BLaER1 (cell line): ENCODE data around the gene VWA1.
"Not testable (repeated sequence)": the region's sequence is repeated elsewhere in the genome, so short reads cannot be mapped to it uniquely, and the experiment has no call there.

ENCODE experiments used
- H3K27ac ChIP-seq: shearing (Covaris generic); formaldehyde crosslinking; 2 replicates; pipeline ENCODE4 v1.8.1; 2022
- H3K27me3 ChIP-seq: shearing (Covaris generic); formaldehyde crosslinking; 2 replicates; pipeline ENCODE4 v1.8.1; 2022
- H3K36me3 ChIP-seq: shearing (Covaris generic); formaldehyde crosslinking; 2 replicates; pipeline ENCODE4 v1.8.1; 2022
- H3K4me1 ChIP-seq: shearing (Covaris generic); formaldehyde crosslinking; 2 replicates; pipeline ENCODE4 v1.8.1; 2022
- H3K4me2 ChIP-seq: shearing (Covaris generic); formaldehyde crosslinking; 2 replicates; pipeline ENCODE4 v1.8.1; 2022
- H3K4me3 ChIP-seq: shearing (Covaris generic); formaldehyde crosslinking; 2 replicates; pipeline ENCODE4 v1.8.1; 2022
- H3K9ac ChIP-seq: shearing (Covaris generic); formaldehyde crosslinking; 2 replicates; pipeline ENCODE4 v1.8.1; 2022
- H3K9me3 ChIP-seq: shearing (Covaris generic); formaldehyde crosslinking; 2 replicates; pipeline ENCODE4 v1.8.1; 2022
- H4K20me1 ChIP-seq: shearing (Covaris generic); formaldehyde crosslinking; 2 replicates; pipeline ENCODE4 v1.8.1; 2022
- Cebpa-rat ChIP-seq: shearing (Covaris generic); IDR thresholded peaks from 2 replicates; pipeline ENCODE4 v1.8.1; 2022

VWA1 gene

GRCh38 chr1:1455366-1455884 lies 19.9 kb downstream of the VWA1 start:
- no peaks in the 10 kb centered on the region for H3K27me3 ChIP-seq

GRCh38 chr1:1455934-1456333 lies 20.4 kb downstream of the VWA1 start:
- H3K27ac ChIP-seq, H3K36me3 ChIP-seq, H3K9me3 ChIP-seq: not testable (repeated sequence)

More at GRCh38 chr1:1455366-1455884, 19.9 kb downstream of the VWA1 start:
- Histone ChIP-seq H3K4me2 (no peak overlapping the region), H3K4me1 (peaks cover 27% of the 10 kb centered on the region), H3K4me3 (no peak overlapping the region), H3K27ac (no peak overlapping the region), H3K9ac (no peak overlapping the region), H4K20me1 (no peaks in the 10 kb centered on the region), H3K9me3 (no peaks in the 10 kb centered on the region), H3K36me3 (no peaks in the 10 kb centered on the region)
- no peak for TF ChIP-seq Cebpa-rat

GRCh38 chr1:1456683-1457255 lies 21.3 kb downstream of the VWA1 start:
- H3K4me2 ChIP-seq, H3K9me3 ChIP-seq, H4K20me1 ChIP-seq, H3K27ac ChIP-seq, H3K9ac ChIP-seq, H3K4me3 ChIP-seq, H3K27me3 ChIP-seq, H3K36me3 ChIP-seq: not testable (repeated sequence)
- H3K4me1 ChIP-seq: peaks cover 40% of the 10 kb centered on the region

More at GRCh38 chr1:1455934-1456333, 20.4 kb downstream of the VWA1 start:
- not testable (repeated sequence) for H3K4me3 ChIP-seq, H3K4me2 ChIP-seq, H4K20me1 ChIP-seq, H3K9ac ChIP-seq, H3K27me3 ChIP-seq
- H3K4me1 ChIP-seq: peaks cover 32% of the 10 kb centered on the region

DNA sequence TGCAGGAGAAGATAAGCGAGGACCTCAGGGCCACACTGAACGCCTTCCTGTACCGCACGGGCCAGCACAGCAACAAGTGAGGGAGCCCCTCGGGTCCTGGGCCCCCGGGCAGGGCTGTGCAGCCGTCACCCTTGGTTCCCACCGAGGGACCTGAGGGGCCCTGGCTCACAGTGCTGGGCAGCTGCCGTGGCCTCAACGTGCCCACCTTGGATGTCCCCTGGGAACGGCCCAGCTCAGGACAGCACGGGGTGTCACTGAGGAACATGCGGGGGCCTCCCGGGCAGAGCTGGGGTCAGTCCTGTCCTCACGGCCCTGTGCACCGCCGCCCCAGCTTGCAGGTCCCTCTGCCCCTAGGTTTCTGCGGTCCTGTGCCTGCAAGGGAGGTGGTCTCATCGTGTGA lies 23.7 kb downstream of the VWA1 start:
- H3K9me3 ChIP-seq, H3K4me3 ChIP-seq, H3K27me3 ChIP-seq, H3K9ac ChIP-seq, H3K27ac ChIP-seq, H3K36me3 ChIP-seq, H4K20me1 ChIP-seq: not testable (repeated sequence)
- Histone ChIP-seq H3K4me1 (peaks cover 64% of the 10 kb centered on the region), H3K4me2 (peak overlapping the region; percentile 25; the same call in 1 of the 2 replicates)

DNA sequence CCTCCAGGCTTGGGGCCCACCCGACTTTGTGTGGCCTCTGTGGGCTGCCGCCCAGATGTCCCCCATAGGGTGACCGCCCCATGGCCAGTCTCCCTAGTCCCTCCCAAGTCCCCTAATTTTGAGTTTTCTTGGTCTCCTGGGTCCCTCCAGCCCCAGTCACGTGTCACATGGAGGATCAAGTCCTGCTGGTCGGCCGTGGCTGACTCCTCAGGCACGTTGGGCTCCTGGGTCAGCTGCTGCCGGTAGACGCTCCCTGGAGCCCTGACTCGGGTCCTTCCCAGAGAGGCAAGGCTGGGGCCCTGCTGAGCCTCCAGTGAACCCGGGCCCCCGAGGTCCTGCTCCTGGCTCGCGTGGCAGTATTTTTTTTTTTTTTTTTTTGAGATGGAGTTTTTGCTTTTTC lies 24.2 kb downstream of the VWA1 start:
- not testable (repeated sequence) for H3K27ac ChIP-seq, H3K4me3 ChIP-seq, H3K9me3 ChIP-seq, H3K36me3 ChIP-seq, H4K20me1 ChIP-seq, H3K9ac ChIP-seq, H3K27me3 ChIP-seq
- peak overlapping the region; percentile 90; the same call in 1 of the 2 replicates for H3K4me2 ChIP-seq
- peaks cover 70% of the 10 kb centered on the region for H3K4me1 ChIP-seq

GRCh38 chr1:1460540-1461130 lies 25.1 kb downstream of the VWA1 start:
- no peaks in the 10 kb centered on the region for H3K9me3 ChIP-seq
- H3K36me3 ChIP-seq: no peaks in the 10 kb centered on the region
- no peak overlapping the region for H3K9ac ChIP-seq
- no peaks in the 10 kb centered on the region for H3K27me3 ChIP-seq
- peak overlapping the region; percentile 81 for H3K27ac ChIP-seq
- peaks cover 77% of the 10 kb centered on the region for H3K4me1 ChIP-seq
- H3K4me2 ChIP-seq: peak overlapping the region; percentile 90
- no peak for TF ChIP-seq Cebpa-rat
- no peak overlapping the region for H3K4me3 ChIP-seq
- H4K20me1 ChIP-seq: no peaks in the 10 kb centered on the region

GRCh38 chr1:1461721-1462317 lies 26.3 kb downstream of the VWA1 start:
- Histone ChIP-seq H4K20me1 (no peaks in the 10 kb centered on the region), H3K4me3 (no peak overlapping the region), H3K4me2 (peak overlapping the region; percentile 90), H3K27ac (peak overlapping the region; percentile 81), H3K4me1 (peaks cover 77% of the 10 kb centered on the region), H3K27me3 (no peaks in the 10 kb centered on the region), H3K9ac (peak overlapping the region; percentile 49; the same call in 1 of the 2 replicates), H3K36me3 (no peaks in the 10 kb centered on the region), H3K9me3 (no peaks in the 10 kb centered on the region)
- no peak for TF ChIP-seq Cebpa-rat

- H3K4me2 ChIP-seq: peak overlapping the region; percentile 90
- no peaks in the 10 kb centered on the region for H4K20me1 ChIP-seq
- H3K9me3 ChIP-seq: no peaks in the 10 kb centered on the region
- no peaks in the 10 kb centered on the region for H3K36me3 ChIP-seq
- H3K9ac ChIP-seq: peak overlapping the region; percentile 49; the same call in 1 of the 2 replicates
- H3K4me1 ChIP-seq: peaks cover 77% of the 10 kb centered on the region
- peak; percentile 18; the same call in 1 of the 2 replicates for TF ChIP-seq Cebpa-rat
- peak overlapping the region; percentile 81 for H3K27ac ChIP-seq
- H3K4me3 ChIP-seq: no peak overlapping the region
- H3K27me3 ChIP-seq: no peaks in the 10 kb centered on the region
Observed at GRCh38 chr1:1462318-1462966, 27.0 kb downstream of the VWA1 start.

- no peak overlapping the region for H3K9ac ChIP-seq
- no peaks in the 10 kb centered on the region for H3K9me3 ChIP-seq
- peaks cover 74% of the 10 kb centered on the region for H3K4me1 ChIP-seq
- peak overlapping the region; percentile 90 for H3K4me2 ChIP-seq
- H3K27ac ChIP-seq: peak overlapping the region; percentile 81
- H3K36me3 ChIP-seq: no peaks in the 10 kb centered on the region
- no peaks in the 10 kb centered on the region for H4K20me1 ChIP-seq
- H3K4me3 ChIP-seq: no peak overlapping the region
- no peaks in the 10 kb centered on the region for H3K27me3 ChIP-seq
- no peak for TF ChIP-seq Cebpa-rat
Observed at GRCh38 chr1:1463312-1463711, 27.8 kb downstream of the VWA1 start.

- peak overlapping the region; percentile 30; the same call in 1 of the 2 replicates for H3K4me2 ChIP-seq
- H3K4me3 ChIP-seq, H3K9ac ChIP-seq, H3K9me3 ChIP-seq, H3K36me3 ChIP-seq, H3K27ac ChIP-seq, H3K27me3 ChIP-seq: not testable (repeated sequence)
- H4K20me1 ChIP-seq: peaks cover 12% of the 10 kb centered on the region
- peaks cover 49% of the 10 kb centered on the region for H3K4me1 ChIP-seq
Observed at GRCh38 chr1:1468196-1468985, 32.9 kb downstream of the VWA1 start.
